ENCODE measurements around the gene LCN9.
"Not testable (repeated sequence)": the region's sequence is repeated elsewhere in the genome, so short reads cannot be mapped to it uniquely, and the experiment has no call there.

The LCN9 gene

DNA sequence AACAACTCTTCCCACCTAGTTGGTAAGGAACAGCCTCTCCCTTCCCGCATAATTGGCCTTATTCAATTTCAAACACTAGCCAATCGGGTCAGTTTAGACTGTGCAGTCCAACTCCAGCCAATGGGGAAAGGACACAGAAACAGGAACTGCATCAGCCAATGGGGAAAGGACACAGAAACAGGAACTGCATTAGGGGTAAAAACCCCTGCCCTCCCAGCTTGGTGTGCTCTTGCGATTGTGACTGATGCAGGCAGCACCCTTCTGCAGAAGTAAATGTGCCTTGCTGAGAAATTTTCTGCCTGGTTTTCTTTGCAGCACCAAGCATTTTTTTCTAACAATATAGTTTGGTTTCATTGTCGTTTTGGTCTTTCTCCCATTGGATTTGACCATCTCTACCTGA lies 15.2 kb upstream of the LCN9 start:
- DNase-seq (ENCODE audit: low spot score), result no peak

DNA sequence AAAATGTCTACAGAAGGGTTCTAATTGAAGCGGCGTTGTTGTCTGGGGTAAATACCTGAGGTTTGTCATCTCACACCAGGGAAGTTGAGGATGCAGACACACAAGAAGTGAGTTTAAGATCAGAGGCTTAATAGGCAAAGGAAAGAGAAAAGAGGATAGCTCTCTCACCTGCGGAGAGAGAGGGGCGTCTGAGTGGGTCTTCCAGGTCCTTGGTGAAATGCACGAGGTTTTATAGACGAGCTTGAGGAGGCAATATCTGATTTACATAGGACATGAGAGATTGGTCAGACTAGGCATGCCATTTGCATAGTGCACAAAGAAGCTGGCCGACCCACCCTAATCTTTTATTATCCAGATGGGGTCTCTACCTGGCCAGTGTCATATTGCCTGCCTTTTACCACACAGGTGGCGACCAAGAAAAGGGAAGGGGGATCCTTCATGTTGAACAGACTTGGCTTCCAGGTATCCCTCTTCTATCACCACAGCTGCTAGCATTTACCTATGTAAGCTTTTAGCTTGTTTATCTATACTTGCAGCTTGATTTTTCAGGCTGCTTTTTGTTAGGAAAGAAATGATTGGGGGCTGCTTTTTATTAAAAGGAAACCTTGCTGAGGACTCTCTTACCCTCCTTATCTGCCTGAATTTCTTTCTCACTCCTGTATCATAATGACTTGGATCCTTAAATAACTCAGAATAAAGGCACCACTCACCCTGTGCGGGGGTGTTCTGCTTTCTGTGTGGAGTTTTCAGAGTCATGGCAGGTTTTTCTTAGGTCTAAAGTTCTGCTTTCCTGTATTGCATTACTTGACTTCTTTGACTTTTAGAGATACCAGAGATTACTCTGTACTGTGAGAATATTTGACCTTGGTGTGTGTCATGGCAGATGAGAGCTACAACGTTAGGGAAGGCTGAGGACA lies 14.4 kb upstream of the LCN9 start:
- no peak for DNase-seq (ENCODE audit: low spot score)

DNA sequence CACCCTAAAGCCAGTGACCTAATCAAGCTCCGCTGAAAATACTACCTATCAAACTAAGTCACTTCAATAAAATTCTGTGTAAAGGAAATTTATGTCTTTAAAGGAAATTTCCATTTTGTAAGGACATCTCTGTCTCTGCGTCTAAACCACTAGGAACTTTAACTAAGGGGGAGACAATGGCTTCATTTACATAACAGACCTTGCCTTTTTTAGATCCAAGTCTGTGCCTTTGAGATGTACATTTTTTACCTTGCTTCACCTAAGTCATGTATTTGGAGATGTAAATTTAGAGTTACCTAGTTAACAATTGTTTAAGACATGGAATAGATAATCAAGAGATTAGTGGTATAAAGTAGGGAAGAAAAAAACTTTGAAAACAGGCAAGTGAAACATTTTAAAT lies 13.6 kb upstream of the LCN9 start:
- DNase-seq (ENCODE audit: low spot score), result no peak

DNA sequence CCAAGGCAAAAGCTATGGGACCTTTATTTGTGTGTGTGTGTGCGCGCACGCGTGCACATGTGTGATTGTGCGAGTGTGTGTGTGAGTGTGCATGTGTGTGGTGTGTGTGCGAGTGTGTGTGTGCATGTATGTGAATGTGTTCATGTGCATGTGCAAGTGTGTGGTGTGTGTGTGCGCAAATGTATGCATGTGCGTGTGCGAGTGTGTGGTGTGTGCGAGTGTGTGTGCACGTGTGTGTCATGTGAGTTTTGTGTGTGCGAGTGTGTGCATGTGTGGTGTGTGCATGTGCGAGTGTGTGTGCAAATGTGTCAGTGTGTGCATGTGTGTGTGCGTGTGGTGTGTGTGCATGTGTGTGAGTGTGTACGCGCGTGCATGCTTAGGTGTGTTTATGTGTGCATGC lies 12.7 kb upstream of the LCN9 start:
- DNase-seq (ENCODE audit: low spot score), result no peak

DNA sequence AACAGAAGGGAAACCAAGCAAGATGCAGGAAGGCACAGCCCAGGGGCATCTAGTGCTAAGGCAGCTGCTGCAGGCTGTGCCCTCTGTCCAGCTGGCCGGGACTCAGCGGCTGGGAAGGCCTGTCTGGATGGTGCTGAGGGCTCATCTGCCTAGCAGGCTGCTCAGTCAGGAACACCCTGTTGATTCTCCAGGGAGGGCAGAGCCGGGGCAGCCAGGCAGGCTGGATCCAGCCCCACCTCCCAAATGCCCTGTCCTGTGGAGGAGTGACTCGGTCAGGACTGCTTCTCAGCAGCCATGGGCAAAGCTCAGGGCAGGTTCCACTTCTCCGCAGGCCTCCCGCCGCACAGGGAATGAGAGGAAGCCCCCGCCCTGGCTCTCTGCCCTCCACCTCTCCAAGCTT lies 7.8 kb upstream of the LCN9 start:
- no peak for DNase-seq (ENCODE audit: low spot score)

DNA sequence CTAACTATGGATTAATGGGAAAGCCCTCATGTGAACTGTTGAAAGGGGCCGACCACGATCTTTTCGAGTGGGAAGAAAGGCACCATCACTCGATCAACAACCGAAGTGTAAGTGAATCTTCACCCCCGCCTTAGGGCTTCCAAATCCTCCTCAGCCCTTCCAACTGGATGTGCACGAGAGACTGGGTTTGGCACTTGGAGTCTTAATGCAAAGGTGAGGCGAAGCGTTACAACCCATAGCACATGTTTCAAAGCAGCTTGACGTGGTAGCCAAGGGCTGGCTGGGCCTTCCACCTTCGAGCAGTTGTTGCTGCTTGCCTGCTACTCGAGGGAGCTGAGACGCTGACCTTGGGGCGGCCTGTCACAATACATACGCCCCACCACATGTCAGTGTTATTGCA lies 5.7 kb upstream of the LCN9 start:
- no peak for DNase-seq (ENCODE audit: low spot score)

DNA sequence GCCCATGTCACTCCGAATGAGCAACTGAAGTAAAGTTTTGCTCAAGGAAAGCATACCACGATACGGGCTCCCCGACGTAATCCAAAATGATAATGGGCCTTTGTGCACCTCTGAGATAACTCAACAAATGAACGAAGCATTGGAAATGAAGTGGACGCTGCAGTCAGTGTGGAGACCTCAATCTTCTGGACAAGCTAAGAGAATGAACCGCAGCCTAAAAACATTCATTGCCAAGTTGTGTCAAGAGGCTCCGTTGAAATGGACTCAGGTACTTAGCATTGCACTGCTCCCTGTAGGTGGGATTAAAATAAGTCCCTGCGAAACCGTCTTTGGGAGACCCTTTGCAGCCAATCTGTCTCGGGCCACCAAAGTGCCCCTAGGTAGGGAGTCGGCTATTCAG lies 3.9 kb upstream of the LCN9 start:
- no peak for DNase-seq (ENCODE audit: low spot score)

DNA sequence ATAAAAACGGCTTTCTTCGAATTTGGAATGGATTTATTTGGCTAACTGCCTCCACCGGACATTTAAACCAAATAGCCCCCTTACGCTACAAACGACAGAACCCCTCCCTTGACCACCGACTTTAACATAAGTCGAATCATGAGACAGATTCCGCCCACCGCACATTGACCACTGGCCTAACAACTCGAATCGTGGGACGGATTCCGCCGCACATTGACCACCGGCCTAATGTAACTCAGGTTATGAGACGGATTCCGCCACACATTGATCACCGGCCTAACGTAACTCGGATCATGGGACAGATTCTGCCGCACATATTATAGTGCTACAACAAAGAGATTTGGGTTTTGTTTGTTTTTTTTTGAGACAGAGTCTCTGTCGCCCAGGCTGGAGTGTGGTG lies 2.7 kb upstream of the LCN9 start:
- DNase-seq (ENCODE audit: low spot score), result no peak

DNA sequence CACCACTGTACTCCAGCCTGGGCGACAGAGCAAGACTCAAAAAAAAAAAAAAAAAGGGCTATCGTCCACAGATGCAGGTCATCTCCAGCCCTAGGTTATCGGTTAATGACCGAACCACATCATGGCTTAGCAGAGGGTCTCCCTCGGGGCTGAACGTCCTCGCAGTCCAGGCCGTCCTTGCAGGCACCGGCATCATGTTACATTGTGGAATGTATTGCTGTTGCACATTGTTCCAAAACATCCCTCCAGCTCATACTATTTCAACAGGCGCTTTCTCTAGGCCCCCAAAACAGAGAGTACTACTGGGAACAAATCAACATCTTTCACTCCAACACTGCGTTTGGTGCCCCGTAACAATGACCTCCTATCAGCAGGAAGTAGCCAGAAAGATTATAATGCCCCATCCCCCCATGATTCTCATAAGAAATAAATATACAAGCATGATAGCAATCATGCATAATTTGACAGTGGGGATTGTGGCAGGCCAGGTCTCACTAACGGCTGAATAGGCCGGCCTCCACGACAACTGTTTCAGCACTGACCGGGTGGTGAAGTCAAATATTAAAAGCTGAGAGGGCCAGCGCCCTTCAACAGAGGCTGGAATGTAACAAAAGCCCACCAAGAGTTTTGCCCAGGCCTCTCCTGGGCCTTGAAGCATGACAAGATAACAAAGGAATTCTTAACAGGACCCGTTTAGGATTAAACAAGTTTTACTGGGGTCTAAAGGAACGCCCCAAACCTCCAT lies 1.1 kb upstream of the LCN9 start:
- no peak for DNase-seq (ENCODE audit: low spot score)

DNA sequence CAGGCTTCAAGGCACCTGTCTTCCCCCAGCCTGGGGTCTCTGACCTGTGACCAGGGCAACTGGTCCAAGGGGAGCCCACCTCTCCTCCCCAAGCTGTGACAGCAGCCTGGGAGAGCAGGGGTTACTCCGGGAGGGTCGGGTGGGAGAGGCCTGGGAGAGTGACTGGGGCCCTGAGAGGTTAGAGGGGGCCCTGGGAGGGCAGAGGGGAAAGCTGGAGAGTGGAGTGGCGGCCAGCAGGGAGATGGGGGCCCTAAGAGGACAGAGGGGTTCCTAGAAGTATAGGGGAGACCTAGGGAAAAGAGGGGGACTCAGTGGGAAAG lies 302 bp downstream of the LCN9 start:
- DNase-seq (ENCODE audit: low spot score), result no peak

DNA sequence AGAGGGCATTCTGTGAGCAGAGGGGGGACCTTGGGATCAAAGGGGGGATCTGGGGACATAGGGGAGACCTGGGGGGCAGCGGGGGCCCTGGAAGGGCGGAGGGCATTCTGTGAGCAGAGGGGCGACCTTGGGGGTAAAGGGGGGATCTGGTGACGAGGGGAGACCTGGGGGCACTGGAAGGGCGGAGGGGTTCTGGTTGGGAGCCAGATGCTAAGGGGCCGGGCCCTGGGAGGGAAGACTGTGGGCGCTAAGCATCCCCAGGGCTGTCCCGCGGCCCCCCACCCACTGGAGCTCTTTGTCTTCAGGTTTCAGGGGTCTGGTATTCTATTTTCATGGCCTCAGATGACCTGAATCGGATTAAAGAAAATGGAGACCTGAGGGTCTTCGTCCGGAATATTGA lies 748 bp downstream of the LCN9 start:
- no peak for DNase-seq (ENCODE audit: low spot score)

DNA sequence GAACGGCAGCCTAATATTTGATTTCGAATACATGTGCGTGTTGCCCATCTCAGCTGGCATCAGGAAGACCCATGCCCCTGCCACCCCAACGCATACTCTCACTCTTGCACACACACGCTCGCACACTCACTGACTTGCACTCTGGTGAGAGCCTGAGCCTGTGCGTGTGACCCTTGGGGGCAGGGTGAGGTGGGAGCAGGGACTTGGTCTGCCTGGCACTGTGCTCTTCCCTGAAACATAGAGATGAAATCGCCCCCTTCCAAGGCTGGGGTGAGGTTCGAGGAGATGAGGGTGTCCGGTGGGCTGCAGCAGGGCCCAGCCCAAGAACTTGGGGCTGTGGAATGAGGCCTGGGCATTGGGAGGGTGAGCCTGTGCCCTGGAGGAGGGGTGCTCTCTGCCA lies 1.2 kb downstream of the LCN9 start:
- DNase-seq (ENCODE audit: low spot score), result no peak

DNA sequence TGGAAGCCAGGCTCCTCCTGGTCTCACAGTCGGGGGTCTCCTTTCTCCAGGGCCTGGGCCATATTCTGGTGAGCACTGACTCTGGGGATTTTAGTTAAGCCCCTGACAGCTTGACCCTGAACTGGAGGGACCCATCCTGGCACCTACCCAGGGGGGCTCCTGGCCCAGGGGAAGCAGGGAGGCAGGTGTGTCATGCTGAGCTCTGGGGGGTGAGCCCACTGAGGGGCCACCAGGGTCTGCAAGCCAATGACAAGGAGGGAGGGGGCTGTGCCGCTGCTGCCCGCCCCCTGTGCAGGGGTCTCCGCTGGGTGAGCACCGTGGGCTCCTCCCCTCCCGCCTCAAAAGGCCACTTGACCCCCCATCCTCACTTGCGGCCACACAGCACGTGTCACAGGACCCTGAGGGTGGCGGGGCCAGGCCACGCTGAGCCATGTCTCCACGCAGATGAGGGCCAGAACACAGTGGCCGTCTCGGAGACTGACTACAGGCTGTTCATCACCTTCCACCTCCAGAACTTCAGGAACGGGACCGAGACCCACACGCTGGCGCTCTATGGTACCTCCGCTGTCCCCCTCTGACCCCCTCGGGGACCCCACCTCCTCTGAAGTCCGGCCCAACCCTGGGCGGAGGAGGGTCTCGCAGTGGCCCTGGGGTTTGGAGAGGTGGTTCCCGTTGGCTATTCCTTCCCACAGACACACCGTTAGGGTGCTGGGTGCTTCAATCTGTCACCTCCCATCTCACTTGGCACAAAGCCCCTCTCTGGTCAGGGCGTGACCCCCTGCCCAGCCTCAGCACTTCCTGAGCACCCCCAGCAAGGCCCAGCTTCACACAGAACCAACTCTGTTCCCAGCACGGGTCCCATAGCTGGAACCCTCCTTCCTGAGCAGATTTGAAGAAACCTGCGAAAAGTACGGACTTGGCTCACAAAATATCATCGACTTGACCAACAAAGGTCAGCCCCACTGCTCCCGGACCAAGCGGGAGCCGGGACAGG lies 2.0 kb downstream of the LCN9 start:
- DNase-seq (ENCODE audit: low spot score), result no peak

DNA sequence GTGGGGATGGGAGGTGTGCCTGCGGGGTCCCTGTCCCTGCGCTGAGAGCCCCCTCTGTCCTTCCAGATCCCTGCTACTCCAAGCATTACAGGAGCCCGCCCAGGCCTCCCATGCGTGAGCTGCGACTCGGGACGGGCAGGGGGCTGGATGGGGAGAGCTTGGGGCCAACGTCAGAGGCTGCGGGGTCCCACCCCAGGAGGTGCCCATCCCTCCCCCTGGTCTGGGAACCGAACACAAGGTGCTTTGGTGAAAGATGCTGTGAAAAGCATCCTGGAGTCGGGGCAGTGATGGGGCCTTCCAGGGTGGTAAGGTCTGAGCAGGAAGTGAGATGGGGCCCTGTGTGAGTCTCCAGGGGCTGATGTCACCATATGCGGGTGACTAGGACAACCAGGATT lies 2.7 kb downstream of the LCN9 start:
- DNase-seq (ENCODE audit: low spot score), result no peak

DNA sequence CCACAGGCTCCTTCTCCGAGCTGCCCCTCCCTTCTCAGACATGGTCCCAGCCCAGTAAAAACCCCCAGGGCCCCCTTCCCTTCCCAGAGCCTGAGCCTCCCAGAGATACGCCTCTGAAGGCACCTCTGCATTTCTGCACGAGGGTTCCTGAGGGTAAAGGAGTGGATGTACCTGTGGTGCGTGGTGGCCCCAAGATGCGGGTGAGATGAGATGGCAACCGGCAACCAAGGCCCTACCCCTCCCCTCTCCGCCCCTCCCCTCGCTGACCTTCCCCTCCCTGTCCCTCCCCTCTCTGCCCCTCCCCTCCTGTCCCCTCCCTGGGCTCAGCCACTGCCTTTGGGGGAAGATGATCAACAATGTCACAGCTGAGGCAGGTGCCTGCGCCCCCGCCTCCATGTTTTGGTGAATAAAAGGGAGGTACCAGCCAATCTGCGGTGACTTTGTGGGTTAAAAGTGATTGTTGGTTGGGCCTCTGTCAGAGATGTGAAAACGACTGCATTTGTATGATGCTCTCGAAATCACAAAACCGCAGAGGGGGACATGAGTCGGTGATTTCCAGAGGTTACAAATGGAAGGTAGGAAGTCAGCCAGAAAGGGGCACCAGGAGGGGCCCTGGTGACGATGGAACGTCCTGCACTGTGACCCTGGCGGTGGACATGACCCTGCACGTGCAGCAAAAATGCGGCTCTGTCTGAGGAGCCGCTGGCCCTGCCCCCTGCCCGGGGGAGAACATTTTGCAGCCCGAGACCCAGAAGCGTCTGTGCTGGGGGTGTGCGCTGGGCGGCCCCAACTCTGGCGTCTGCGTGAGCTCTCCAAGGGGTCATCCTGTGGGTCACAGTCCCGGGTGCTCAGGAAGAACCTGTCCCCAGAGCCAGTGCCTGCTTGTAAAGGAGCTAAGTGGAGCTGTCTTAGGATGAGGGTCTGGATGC lies 3.7 kb downstream of the LCN9 start:
- no peak for DNase-seq (ENCODE audit: low spot score)

DNA sequence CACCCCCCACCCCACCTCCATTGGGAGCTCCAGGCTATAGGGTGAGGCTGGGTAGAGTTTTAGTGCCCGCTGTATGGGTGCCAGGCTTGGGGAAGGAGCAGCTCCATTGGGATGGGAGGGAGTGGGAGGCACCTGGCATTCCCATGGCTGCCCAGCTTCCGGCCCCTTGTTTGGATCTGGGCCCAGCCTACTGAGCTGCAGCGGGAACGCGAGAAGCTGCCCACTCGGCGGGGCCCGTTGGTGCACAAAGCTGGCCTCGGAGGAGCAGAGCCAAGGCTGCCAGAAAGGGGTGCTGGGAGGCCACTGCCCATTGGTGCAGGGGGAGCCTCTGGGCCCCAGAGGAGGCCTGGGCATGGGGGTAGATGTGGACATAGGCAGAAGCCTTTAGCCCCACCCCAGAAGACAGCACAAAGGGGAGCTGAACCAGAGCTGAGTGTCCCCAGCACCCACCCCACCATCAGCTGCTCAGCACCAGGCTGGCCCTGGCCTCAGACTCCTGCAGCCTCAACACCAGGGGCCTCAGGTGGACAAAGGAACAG lies 4.4 kb downstream of the LCN9 start:
- DNase-seq (ENCODE audit: low spot score), result no peak

DNA sequence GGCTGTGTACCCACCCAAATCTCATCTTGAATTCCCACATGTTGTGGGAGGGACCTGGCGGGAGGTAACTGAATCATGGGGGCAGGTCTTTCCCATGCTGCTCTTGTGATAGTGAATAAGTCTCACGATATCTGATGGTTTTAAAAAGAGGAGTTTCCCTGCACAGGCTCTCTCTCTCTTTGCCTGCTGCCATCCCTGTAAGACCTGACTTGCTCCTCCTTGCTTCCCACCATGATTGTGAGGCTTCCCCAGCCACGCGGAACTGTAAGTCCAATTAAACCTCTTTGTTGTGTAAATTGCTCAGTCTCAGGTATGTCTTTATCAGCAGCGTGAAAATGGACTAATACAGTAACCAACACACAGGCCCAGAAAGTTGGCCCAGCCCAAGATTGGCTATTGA lies 5.9 kb downstream of the LCN9 start:
- not testable (repeated sequence) for DNase-seq (ENCODE audit: low spot score)

DNA sequence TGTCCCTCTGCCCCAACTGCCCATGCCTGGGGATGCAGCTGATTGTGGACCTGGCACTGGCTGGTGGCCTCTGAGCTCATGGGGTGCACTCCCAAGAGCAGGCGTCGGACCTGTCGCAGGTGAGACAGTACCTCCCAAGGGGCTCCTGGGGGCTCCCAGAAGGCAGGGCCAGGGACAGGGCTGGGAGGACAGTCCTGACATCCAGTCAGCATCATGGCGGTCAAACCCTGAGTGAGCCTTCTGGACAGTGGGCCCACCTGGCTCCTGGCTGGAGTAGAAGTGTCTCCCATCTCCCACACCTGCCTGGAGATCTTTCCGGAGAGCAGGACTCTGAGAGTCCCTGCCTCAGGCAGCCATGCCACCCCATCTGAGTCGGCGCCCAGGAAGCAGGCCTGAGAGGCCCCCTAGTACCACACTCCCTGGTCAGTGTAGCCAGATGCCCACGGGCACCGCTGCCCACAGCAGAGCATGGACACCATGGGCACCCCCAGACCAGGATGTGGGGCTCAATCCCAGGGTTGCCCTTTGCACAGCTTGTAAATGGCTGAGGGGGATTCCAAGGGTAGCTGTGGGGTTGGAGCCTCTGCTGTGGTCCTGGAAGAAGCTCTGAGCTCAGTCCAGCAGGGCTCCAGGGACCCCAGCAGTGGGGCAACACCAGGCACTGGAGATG lies 6.6 kb downstream of the LCN9 start:
- no peak for DNase-seq (ENCODE audit: low spot score)

DNA sequence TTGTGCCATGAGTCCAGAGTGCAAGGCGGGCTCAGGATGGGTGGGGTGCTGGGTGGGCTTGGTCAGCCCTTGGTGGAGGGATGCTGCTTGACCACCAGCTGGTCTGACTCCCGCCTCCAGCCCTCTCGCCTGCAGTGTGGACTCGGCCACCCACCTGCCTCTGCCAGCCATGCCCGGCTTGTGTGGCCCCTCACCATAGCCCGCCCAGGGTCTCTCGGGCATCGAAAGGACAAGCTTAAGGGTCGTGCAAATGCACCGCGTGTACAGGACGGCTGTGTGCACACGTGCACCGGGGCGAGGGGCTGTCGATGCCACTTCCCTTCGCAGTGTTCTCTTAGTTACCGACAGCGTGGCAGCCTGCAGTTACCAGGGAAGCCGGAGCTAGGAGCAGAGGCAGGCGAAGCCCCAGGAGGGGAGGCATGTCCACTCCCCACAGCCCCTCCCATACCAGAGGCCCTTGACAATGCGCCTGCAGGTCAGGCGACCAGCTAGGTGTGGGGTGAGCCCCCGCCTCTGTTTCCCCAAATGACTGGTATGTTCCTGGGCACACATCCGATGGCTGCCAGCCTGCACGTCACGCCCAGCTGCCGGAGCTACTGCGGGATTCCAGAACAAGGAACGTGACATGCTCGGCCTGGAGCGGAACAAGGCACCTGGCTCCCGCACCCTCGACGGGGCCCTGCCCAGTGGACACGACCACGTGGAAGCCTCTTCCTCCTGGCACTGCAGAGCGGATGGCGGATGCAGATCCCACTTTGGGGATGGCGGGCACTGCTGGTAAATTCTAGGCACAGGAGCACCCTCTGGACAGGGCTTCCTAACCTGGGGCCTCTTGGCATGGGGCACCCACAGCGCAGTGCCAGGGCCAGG lies 7.8 kb downstream of the LCN9 start:
- no peak for DNase-seq (ENCODE audit: low spot score)
